CD4-positive, alpha-beta T cell treated with Interleukin-17A for 1 hour (primary cell): ENCODE data around the gene TOMT.
"Not testable (repeated sequence)": the region's sequence is repeated elsewhere in the genome, so short reads cannot be mapped to it uniquely, and the experiment has no call there.

Source experiments
- DNase-seq: peaks from one replicate; pipeline ENCODE4 v3.0.0-alpha.2; 2020

The TOMT gene

GRCh38 chr11:72129381-72129780 lies 23.7 kb downstream of the TOMT start:
- DNase-seq, result no peak

- DNase-seq, result no peak
Measured at GRCh38 chr11:72132646-72133045, 26.9 kb downstream of the TOMT start.

GRCh38 chr11:72135473-72135872 lies 29.7 kb downstream of the TOMT start, which contains the start of gene FOLR3:
Gene FOLR3, plus strand, starts transcription at chr11:72135725. Its CDS starts 228 bp downstream, at chr11:72135953.
- DNase-seq, result not testable (repeated sequence)

GRCh38 chr11:72135891-72136683 lies 30.4 kb downstream of the TOMT start:
- DNase-seq, result no peak

GRCh38 chr11:72136684-72137262 lies 31.0 kb downstream of the TOMT start:
- DNase-seq, result no peak

- no peak for DNase-seq
Measured at GRCh38 chr11:72138821-72139390, 33.2 kb downstream of the TOMT start.

GRCh38 chr11:72139500-72139899 lies 33.8 kb downstream of the TOMT start:
- no peak for DNase-seq

- no peak for DNase-seq
Measured at GRCh38 chr11:72140661-72141060, 34.9 kb downstream of the TOMT start.

- DNase-seq, result no peak
Measured at GRCh38 chr11:72141066-72141465, 35.3 kb downstream of the TOMT start.

GRCh38 chr11:72142086-72142485 lies 36.4 kb downstream of the TOMT start:
- not testable (repeated sequence) for DNase-seq

- not testable (repeated sequence) for DNase-seq
Measured at GRCh38 chr11:72142543-72142942, 36.8 kb downstream of the TOMT start.

- DNase-seq, result no peak
Measured at GRCh38 chr11:72144807-72145565, 39.3 kb downstream of the TOMT start.

- no peak for DNase-seq
Measured at GRCh38 chr11:72146625-72147024, 40.9 kb downstream of the TOMT start.

GRCh38 chr11:72150882-72151281 lies 45.2 kb downstream of the TOMT start:
- no peak for DNase-seq

GRCh38 chr11:72153874-72154273 lies 48.1 kb downstream of the TOMT start:
- not testable (repeated sequence) for DNase-seq

GRCh38 chr11:72154816-72155215 lies 49.1 kb downstream of the TOMT start:
- no peak for DNase-seq

- no peak for DNase-seq
Measured at GRCh38 chr11:72155751-72156150, 50.0 kb downstream of the TOMT start.

- DNase-seq, result no peak
Measured at GRCh38 chr11:72157131-72157530, 51.4 kb downstream of the TOMT start.
